DOHH2 (cell line): ENCODE data around the gene ANXA4.

Source experiments
- H3F3A ChIP-seq: fragments of 200-600 bp; sonication (generic), shearing (Covaris generic); 2 replicates; pipeline ENCODE4 v1.6.0; 2016; ENCODE audit warnings: antibody characterized with exemption, mild to moderate bottlenecking; ENCODE audit not compliant: control insufficient read depth, insufficient read depth
- H3K27ac ChIP-seq: fragments of 200-600 bp; sonication (generic); 2 replicates; pipeline ENCODE4 v1.5.1; 2014; ENCODE audit warnings: low read depth, mild to moderate bottlenecking, low read length, moderate library complexity
- H3K27me3 ChIP-seq: fragments of 200-600 bp; sonication (generic); 2 replicates; pipeline ENCODE4 v1.6.1; 2014; ENCODE audit warnings: mild to moderate bottlenecking, low read length, mixed read lengths; ENCODE audit not compliant: control insufficient read depth
- H3K36me3 ChIP-seq: fragments of 200-600 bp; sonication (generic); 2 replicates; pipeline ENCODE4 v1.6.1; 2014; ENCODE audit warnings: mild to moderate bottlenecking, low read length, moderate library complexity, mixed read lengths; ENCODE audit not compliant: control insufficient read depth
- H3K4me1 ChIP-seq: fragments of 200-600 bp; sonication (generic); 2 replicates; pipeline ENCODE4 v1.6.1; 2014; ENCODE audit warnings: mild to moderate bottlenecking, low read length, mixed read lengths; ENCODE audit not compliant: control insufficient read depth
- H3K4me2 ChIP-seq: fragments of 200-600 bp; sonication (generic); 2 replicates; pipeline ENCODE4 v1.6.0; 2014; ENCODE audit warnings: mild to moderate bottlenecking, low read length, moderate library complexity
- H3K4me3 ChIP-seq: fragments of 200-600 bp; sonication (generic); 2 replicates; pipeline ENCODE4 v1.5.1; 2014; ENCODE audit warnings: mild to moderate bottlenecking, low read length, mixed read lengths
- H3K79me2 ChIP-seq: fragments of 200-600 bp; sonication (generic); 2 replicates; pipeline ENCODE4 v1.6.1; 2014; ENCODE audit warnings: mild to moderate bottlenecking, low read length, mixed read lengths; ENCODE audit not compliant: control insufficient read depth
- H3K9me2 ChIP-seq: fragments of 200-600 bp; sonication (generic); replicated peaks from 2 replicates; pipeline ENCODE4 v1.6.1; 2014; ENCODE audit warnings: mild to moderate bottlenecking, low read length, mixed read lengths; ENCODE audit not compliant: control insufficient read depth
- H3K9me3 ChIP-seq: fragments of 200-600 bp; sonication (generic); 2 replicates; pipeline ENCODE4 v1.6.1; 2014; ENCODE audit warnings: antibody characterized with exemption, low read length, mixed read lengths; ENCODE audit not compliant: control insufficient read depth, insufficient read depth
- H4K20me1 ChIP-seq: fragments of 200-600 bp; sonication (generic); 2 replicates; pipeline ENCODE4 v1.6.0; 2014; ENCODE audit warnings: low read depth, mild to moderate bottlenecking, antibody characterized with exemption, low read length, moderate library complexity; ENCODE audit not compliant: control insufficient read depth, insufficient read depth
- CTCF ChIP-seq: fragments of 200-600 bp; sonication (generic); IDR thresholded peaks from one replicate; pipeline ENCODE4 v1.5.1; 2014; ENCODE audit warnings: antibody characterized with exemption, mild to moderate bottlenecking, low read depth, low read length; ENCODE audit not compliant: poor library complexity, severe bottlenecking
- EZH2phosphoT487 ChIP-seq: fragments of 200-600 bp; sonication (generic); IDR thresholded peaks from 2 replicates; pipeline ENCODE4 v1.6.1; 2017; ENCODE audit warnings: borderline replicate concordance, mild to moderate bottlenecking, antibody characterized with exemption, low read length, moderate library complexity, mixed read lengths

ANXA4 gene

DNA sequence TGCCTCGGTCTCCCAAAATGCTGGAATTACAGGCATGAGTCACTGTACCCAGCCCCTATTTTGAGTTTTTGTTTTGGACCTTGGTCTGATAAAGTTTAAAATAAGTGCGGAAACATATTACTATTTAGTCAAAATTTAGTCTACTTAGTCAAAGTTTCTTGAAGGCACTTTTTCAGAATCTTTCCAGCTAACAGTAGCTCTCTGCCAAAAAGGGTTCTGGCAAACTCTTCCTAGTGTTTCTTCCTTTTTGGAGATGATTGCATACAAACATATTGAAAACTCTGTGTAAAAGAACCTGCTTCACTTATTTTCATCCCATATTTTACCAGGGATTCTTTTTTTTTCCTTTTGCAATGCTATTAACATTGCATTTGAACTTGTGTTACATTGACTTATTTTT lies 116.3 kb downstream of the ANXA4 start:
- peaks cover 3% of the 10 kb centered on the region; the same call in 1 of the 2 replicates for H3F3A ChIP-seq
- no peaks in the 10 kb centered on the region for H3K79me2 ChIP-seq
- no peaks in the 10 kb centered on the region for H3K27me3 ChIP-seq
- H4K20me1 ChIP-seq = no peaks in the 10 kb centered on the region
- no peaks in the 10 kb centered on the region for H3K9me2 ChIP-seq
- H3K4me3 ChIP-seq = no peak overlapping the region
- TF ChIP-seq EZH2phosphoT487 (no peak), CTCF (no peak)
- H3K36me3 ChIP-seq = peaks cover 25% of the 10 kb centered on the region
- H3K27ac ChIP-seq = no peak overlapping the region
- no peaks in the 10 kb centered on the region for H3K4me1 ChIP-seq
- no peak overlapping the region for H3K4me2 ChIP-seq
- no peaks in the 10 kb centered on the region for H3K9me3 ChIP-seq

DNA sequence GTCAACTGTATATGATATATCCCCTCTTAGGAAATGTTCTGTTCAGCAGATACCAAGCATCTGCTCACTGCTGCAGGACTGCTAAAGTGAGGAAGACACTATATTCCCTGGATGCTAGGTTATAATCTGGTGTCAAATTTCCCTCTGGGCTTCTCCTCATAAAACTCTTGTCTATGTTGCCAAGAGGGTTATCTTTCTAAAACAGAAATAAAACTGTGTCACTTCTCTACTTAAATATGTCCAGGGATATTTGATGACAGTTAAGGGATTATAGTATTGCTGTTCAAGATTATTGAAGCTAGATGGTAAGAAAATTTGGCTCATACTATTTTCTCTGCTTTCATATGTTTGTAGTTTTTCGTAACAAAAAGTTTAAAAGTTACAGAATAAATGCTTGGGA lies 121.4 kb downstream of the ANXA4 start:
- Histone ChIP-seq H3K36me3 (peaks cover 42% of the 10 kb centered on the region), H3K79me2 (no peaks in the 10 kb centered on the region), H3K27me3 (no peaks in the 10 kb centered on the region), H3K9me2 (no peaks in the 10 kb centered on the region), H3K9me3 (no peaks in the 10 kb centered on the region), H3K4me2 (no peak overlapping the region), H3K4me1 (no peaks in the 10 kb centered on the region), H3F3A (peaks cover 5% of the 10 kb centered on the region; the same call in 1 of the 2 replicates), H4K20me1 (no peaks in the 10 kb centered on the region), H3K4me3 (no peak overlapping the region), H3K27ac (no peak overlapping the region)
- TF ChIP-seq EZH2phosphoT487 = no peak
